ENCODE results near the gene KBTBD2.

- no peak for TF ChIP-seq PATZ1 (CRISPR knock-in tag; IDR thresholded peaks at IDR 0.05; ENCODE audit: borderline replicate concordance)
- 0 out of 2 replicates have a peak, but pooled peaks have one; percentile 35 for TF ChIP-seq ZFP3 (CRISPR knock-in tag; IDR thresholded peaks at IDR 0.05)
- no peak for TF ChIP-seq ZFP30 (CRISPR knock-in tag; IDR thresholded peaks at IDR 0.05)
- no peak for TF ChIP-seq ZNF8 (CRISPR knock-in tag; IDR thresholded peaks at IDR 0.05)
These were observed at the start of gene KBTBD2 for GRCh38 chr7:32891043-32891799.
